ENCODE measurements around the gene IRGC. TPM values are rescaled to one million over a fixed set of nuclear protein-coding genes. Genes with fewer than 3 reads are reported as not detected.

IRGC gene
- total RNA-seq, 4 donors from 2014 or later = not detected

- H3K4me3 ChIP-seq (ENCODE audit: low read depth, poor library complexity, severe bottlenecking) = no peak overlapping the region
- intact Hi-C loops (cut with DNase I; ENCODE audit: low total_unique reads) = no loop called here
- DNase-seq (ENCODE audit: low spot score in 2 of 2) = no peak
- TF ChIP-seq POLR2A (IDR thresholded peaks at IDR 0.05) = no peak
- no peak for TF ChIP-seq CTCF (IDR thresholded peaks at IDR 0.05)
- 49 to 59% methylated on average over 12 of the region's 12 CpGs for WGBS, 2 donors
Measured at GRCh38 chr19:43711751-43712355, 4.0 kb upstream of the IRGC start.

- intact Hi-C loops (cut with DNase I; ENCODE audit: low total_unique reads) = no loop called here
- no peak overlapping the region for H3K4me3 ChIP-seq (ENCODE audit: low read depth, poor library complexity, severe bottlenecking)
- WGBS, 2 donors = 81 to 84% methylated on average over 3 of the region's 3 CpGs
- no peak for DNase-seq (ENCODE audit: low spot score in 2 of 2)
- TF ChIP-seq CTCF (IDR thresholded peaks at IDR 0.05) (no peak), POLR2A (IDR thresholded peaks at IDR 0.05) (no peak)
Measured at GRCh38 chr19:43713208-43713607, 2.7 kb upstream of the IRGC start.

- no peak for DNase-seq (ENCODE audit: low spot score in 2 of 2)
- no peak for TF ChIP-seq POLR2A (IDR thresholded peaks at IDR 0.05)
- no peak for TF ChIP-seq CTCF (IDR thresholded peaks at IDR 0.05)
- H3K4me3 ChIP-seq (ENCODE audit: low read depth, poor library complexity, severe bottlenecking) = no peak overlapping the region
- intact Hi-C loops (cut with DNase I; ENCODE audit: low total_unique reads) = no loop called here
- WGBS, 2 donors = 89 to 92% methylated on average over 48 to 53 of the region's 60 CpGs
Measured at GRCh38 chr19:43718627-43719377, 2.9 kb downstream of the IRGC start.

GRCh38 chr19:43719378-43719868 lies 3.5 kb downstream of the IRGC start:
- WGBS, 2 donors = 91 to 92% methylated on average over 31 to 37 of the region's 37 CpGs
- DNase-seq (ENCODE audit: low spot score in 2 of 2) = no peak
- TF ChIP-seq CTCF (IDR thresholded peaks at IDR 0.05) (no peak), POLR2A (IDR thresholded peaks at IDR 0.05) (no peak)
- H3K4me3 ChIP-seq (ENCODE audit: low read depth, poor library complexity, severe bottlenecking) = no peak overlapping the region
- intact Hi-C loops (cut with DNase I; ENCODE audit: low total_unique reads) = no loop called here

- no peak for DNase-seq (ENCODE audit: low spot score in 2 of 2)
- WGBS, 2 donors = 41 to 55% methylated on average over 5 of the region's 5 CpGs
- intact Hi-C loops (cut with DNase I; ENCODE audit: low total_unique reads) = no loop called here
- no peak overlapping the region for H3K4me3 ChIP-seq (ENCODE audit: low read depth, poor library complexity, severe bottlenecking)
- no peak for TF ChIP-seq CTCF (IDR thresholded peaks at IDR 0.05)
- no peak for TF ChIP-seq POLR2A (IDR thresholded peaks at IDR 0.05)
Measured at GRCh38 chr19:43719918-43720317, 4.0 kb downstream of the IRGC start.
